ENCODE results near the gene RBL1. TPM values are rescaled to one million over a fixed set of nuclear protein-coding genes. Genes with fewer than 3 reads are reported as not detected.

Gene RBL1
- total RNA-seq, 1 donor from 2014 or later, result 1.9 TPM

DNA sequence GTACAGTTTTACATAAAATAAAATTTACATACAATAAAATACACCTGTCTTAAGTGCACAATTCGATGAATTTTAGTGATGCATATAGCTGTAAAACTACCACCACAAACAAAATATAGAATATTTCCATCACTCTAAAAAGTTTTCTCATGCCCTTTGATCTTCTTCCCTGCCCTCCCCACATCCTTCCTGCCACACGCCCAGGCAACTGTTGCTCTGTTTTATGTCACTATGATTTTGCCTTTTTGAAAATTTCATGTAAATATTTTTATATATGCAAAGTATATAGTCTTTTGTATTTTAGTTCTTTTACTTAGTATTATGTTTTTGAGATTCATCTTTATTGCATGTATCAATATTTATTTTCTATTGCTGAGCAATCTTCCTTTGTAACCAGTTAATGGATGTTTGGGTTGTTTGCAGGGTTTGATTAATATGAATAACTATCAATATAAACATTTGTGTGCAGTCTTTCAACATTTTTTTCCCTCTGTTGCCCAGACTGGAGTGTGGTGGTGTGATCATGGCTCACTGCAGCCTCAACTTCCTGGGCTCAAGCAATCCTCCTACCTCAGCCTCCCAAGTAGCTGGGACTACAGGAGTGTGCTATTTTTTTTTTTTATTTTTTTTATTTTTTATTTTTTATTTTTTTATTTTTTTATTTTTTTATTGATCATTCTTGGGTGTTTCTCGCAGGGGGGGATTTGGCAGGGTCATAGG is 120.5 kb downstream of the RBL1 start:
- Histone ChIP-seq H3K4me3 (no peak overlapping the region), H3K9me3 (no peaks in the 10 kb centered on the region), H3K4me1 (no peaks in the 10 kb centered on the region), H3K36me3 (no peaks in the 10 kb centered on the region), H3K27me3 (no peaks in the 10 kb centered on the region), H3K27ac (no peak overlapping the region)
- no peak for DNase-seq (ENCODE audit: low spot score in 2 of 2)
- TF ChIP-seq CTCF (IDR thresholded peaks at IDR 0.05), result no peak
- intact Hi-C loops (cut with DNase I), result no loop called here

DNA sequence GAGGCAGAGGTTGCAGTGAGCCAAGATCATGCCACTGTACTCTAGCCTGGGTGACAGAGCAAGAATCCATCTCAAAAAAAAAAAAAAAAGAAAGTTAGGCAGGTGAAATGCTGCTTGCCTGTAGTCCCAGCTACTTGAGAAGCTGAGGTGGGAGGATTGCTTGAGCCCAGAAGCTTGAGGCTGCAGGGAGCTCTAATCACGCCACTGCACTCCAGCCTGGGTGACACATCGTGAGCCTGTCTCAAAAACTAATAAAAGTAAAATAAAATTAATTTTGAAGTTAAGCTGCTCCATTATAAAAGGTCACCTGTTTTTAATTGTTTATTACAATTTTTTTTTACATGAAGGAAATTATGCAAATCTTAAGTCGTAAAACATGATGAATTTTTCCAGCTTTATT is 121.1 kb downstream of the RBL1 start:
- no peaks in the 10 kb centered on the region for H3K9me3 ChIP-seq
- no peak for DNase-seq (ENCODE audit: low spot score in 2 of 2)
- intact Hi-C loops (cut with DNase I), result no loop called here
- no peaks in the 10 kb centered on the region for H3K27me3 ChIP-seq
- H3K4me1 ChIP-seq, result no peaks in the 10 kb centered on the region
- H3K27ac ChIP-seq, result no peak overlapping the region
- no peaks in the 10 kb centered on the region for H3K36me3 ChIP-seq
- no peak for TF ChIP-seq CTCF (IDR thresholded peaks at IDR 0.05)
- H3K4me3 ChIP-seq, result no peak overlapping the region

DNA sequence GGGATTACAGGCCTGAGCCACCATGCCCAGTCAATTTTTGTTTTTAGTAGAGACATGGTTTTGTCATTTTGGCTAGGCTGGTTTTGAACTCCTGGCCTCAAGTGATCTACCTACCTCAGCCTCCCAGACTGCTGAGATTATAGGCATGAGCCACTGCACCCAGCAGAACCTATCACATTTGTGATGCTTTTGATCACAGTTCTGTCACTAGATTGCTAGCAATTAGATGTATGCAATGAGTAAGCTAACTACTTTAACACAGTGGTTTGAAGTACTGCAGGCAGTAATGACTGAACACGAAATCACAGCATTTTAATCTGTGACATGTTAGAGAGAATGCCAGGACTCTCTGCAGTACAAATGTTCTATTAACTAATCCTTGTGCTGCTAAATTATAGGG is 124.7 kb downstream of the RBL1 start:
- H3K36me3 ChIP-seq, result no peaks in the 10 kb centered on the region
- H3K4me3 ChIP-seq, result no peak overlapping the region
- no peaks in the 10 kb centered on the region for H3K4me1 ChIP-seq
- intact Hi-C loops (cut with DNase I), result no loop called here
- no peaks in the 10 kb centered on the region for H3K9me3 ChIP-seq
- no peaks in the 10 kb centered on the region for H3K27me3 ChIP-seq
- no peak overlapping the region for H3K27ac ChIP-seq
- TF ChIP-seq CTCF (IDR thresholded peaks at IDR 0.05), result no peak
- DNase-seq (ENCODE audit: low spot score in 2 of 2), result no peak

DNA sequence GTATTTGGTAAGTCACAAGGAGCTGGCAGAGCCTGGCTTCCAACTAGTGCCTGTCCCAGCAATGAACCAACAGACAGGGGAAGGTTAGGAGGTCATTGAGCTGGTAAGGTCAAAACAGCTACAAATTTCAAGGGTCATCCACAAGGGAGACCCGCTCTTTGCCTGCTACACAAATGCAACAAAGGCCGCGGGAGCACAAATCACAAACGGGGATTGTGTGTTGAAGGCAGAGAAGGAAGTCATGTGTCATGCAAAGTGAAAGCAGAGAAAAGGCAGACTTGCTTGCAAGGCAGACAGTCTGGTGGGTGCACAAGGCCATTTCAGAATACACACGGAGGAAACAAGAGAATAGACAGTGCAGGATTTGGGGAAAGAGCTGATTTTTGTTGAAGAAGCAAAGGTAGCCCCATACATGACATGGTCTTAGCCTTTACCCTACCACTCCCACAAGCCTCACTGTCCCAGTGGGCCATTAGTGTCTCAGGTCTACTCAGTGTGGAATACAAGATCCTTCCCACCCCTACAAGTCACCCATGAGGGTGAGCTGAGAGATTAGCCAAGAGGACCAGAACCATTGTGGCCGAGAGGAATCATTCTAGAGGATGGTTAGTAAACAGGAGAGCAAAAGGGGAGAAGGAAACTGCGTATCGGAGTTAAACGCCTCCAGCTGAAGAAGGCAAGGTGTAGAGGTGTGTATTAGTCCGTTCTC is 126.2 kb downstream of the RBL1 start:
- TF ChIP-seq CTCF (IDR thresholded peaks at IDR 0.05), result no peak
- no peak overlapping the region for H3K27ac ChIP-seq

GRCh38 chr20:36969051-36969450 is 126.7 kb downstream of the RBL1 start:
- DNase-seq (ENCODE audit: low spot score in 2 of 2), result no peak
- Histone ChIP-seq H3K36me3 (no peaks in the 10 kb centered on the region), H3K9me3 (no peaks in the 10 kb centered on the region), H3K4me1 (no peaks in the 10 kb centered on the region), H3K27ac (no peak overlapping the region), H3K4me3 (no peak overlapping the region), H3K27me3 (no peaks in the 10 kb centered on the region)
- no peak for TF ChIP-seq CTCF (IDR thresholded peaks at IDR 0.05)
- intact Hi-C loops (cut with DNase I), result no loop called here

More for the DNA sequence above, 126.2 kb downstream of the RBL1 start:
- no peaks in the 10 kb centered on the region for H3K27me3 ChIP-seq
- no peak for DNase-seq (ENCODE audit: low spot score in 2 of 2)
- no peaks in the 10 kb centered on the region for H3K36me3 ChIP-seq
- no peaks in the 10 kb centered on the region for H3K4me1 ChIP-seq
- intact Hi-C loops (cut with DNase I), result no loop called here
- no peaks in the 10 kb centered on the region for H3K9me3 ChIP-seq
- no peak overlapping the region for H3K4me3 ChIP-seq
